Measurements from ENCODE around the gene LRRN3.

DNA sequence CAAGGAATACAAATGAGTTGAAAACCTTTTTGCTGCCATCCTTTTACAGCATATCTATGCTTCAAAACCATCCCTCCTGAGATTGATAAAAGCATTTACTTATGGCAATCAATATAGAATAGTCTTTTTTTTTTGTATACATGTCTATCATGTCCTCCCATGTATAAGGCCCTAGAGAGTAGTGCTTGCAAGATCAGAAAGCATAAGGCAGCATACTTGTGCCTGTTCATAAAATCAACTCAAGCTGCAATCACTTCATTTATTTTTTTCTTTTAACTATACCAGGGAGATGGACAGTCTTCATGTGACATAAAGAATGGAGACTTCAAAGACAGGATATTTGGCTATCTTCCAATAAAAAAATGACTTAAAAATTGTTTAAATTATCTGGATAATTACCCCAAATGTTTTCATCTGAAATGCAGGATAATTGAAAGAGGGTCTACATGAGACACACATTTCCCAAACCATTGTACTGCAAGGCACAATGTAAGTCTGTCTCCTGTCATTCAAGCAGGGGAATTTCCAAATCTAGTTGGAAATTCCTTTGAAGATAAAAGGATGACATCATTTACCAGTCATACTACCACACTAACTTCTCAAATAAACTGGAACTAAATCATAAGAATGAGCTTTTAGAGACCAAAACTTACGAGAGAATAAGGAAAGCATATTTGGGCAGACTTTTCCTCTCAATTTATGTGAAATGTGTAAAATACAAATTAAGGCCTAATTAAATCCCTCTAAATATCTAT is 22.5 kb downstream of the LRRN3 start:
- TF ChIP-seq FOXP2 (optimal IDR thresholded peaks at IDR 0.05; ENCODE audit: control extremely low read depth, extremely low read length, insufficient read depth): no peak
- TF ChIP-seq EZH2 (IDR thresholded peaks at IDR 0.05): no peak
